CD8-positive, alpha-beta memory T cell (primary cell): ENCODE measurements around the gene TRPM3. TPM values are rescaled to one million over a fixed set of nuclear protein-coding genes. Genes with fewer than 3 reads are reported as not detected.

Source experiments
- CTCF ChIA-PET: fragments of 350-600 bp; sonication (Branson Sonifier 250); formaldehyde crosslinking; loops from one replicate; lab custom pipeline; 2021; ENCODE audit warnings: antibody characterized with exemption; lab: Charles Lee
- POLR2A ChIA-PET: fragments of 350-600 bp; sonication (Branson Sonifier 250); formaldehyde crosslinking; loops from one replicate; lab custom pipeline; 2021; ENCODE audit warnings: antibody characterized with exemption; lab: Charles Lee
- DNase-seq, 5 donors: peaks; one replicate each; pipeline versions ENCODE4 v3.0.0 to v3.0.0-alpha.2; 2020 to 2022; ENCODE audit warnings: mixed read lengths in 1 of 5
- H3K27ac ChIP-seq: one replicate; pipeline ENCODE4 v1.7.0; 2013; ENCODE audit warnings: low read depth, mild to moderate bottlenecking, low read length, moderate library complexity
- H3K27me3 ChIP-seq: 2 replicates; pipeline ENCODE4 v1.7.0; 2013; ENCODE audit warnings: low read length, mild to moderate bottlenecking; ENCODE audit not compliant: insufficient read depth, poor library complexity, severe bottlenecking
- H3K36me3 ChIP-seq: 2 replicates; pipeline ENCODE4 v1.7.0; 2013; ENCODE audit warnings: mild to moderate bottlenecking, low read length, moderate library complexity; ENCODE audit not compliant: insufficient read depth
- H3K4me1 ChIP-seq: 2 replicates; pipeline ENCODE4 v1.7.0; 2013; ENCODE audit warnings: mild to moderate bottlenecking, low read length, moderate library complexity; ENCODE audit not compliant: insufficient read depth
- H3K4me3 ChIP-seq: 2 replicates; pipeline ENCODE4 v1.7.0; 2013; ENCODE audit warnings: mild to moderate bottlenecking, low read length
- H3K9me3 ChIP-seq: 2 replicates; pipeline ENCODE4 v1.7.0; 2013; ENCODE audit warnings: mild to moderate bottlenecking, low read length
- H3K27ac Mint-ChIP-seq, 8 donors: one replicate each; pipeline ENCODE4 v1.8.0; 2020 to 2021; ENCODE audit warnings: mixed read lengths in 8 of 8, mild to moderate bottlenecking in 6 of 8, inconsistent platforms in 3 of 8, moderate library complexity in 3 of 8
- H3K27me3 Mint-ChIP-seq, 2 donors: one replicate each; pipeline ENCODE4 v1.8.0; 2020 to 2021; ENCODE audit warnings: mixed read lengths in 2 of 2, mild to moderate bottlenecking in 1 of 2, moderate library complexity in 1 of 2
- H3K36me3 Mint-ChIP-seq, 3 donors: one replicate each; pipeline ENCODE4 v1.8.0; 2020 to 2021; ENCODE audit warnings: mixed read lengths in 3 of 3, inconsistent platforms in 1 of 3, mild to moderate bottlenecking in 1 of 3
- H3K4me1 Mint-ChIP-seq, 3 donors: one replicate each; pipeline ENCODE4 v1.8.0; 2020 to 2021; ENCODE audit warnings: mixed read lengths in 3 of 3, inconsistent platforms in 1 of 3, mild to moderate bottlenecking in 1 of 3
- H3K4me3 Mint-ChIP-seq, 7 donors: one replicate each; pipeline ENCODE4 v1.8.0; 2020 to 2021; ENCODE audit warnings: mixed read lengths in 7 of 7, mild to moderate bottlenecking in 6 of 7, moderate library complexity in 4 of 7, inconsistent platforms in 2 of 7
- H3K9me3 Mint-ChIP-seq, 5 donors: one replicate each; pipeline ENCODE4 v1.8.0; 2020 to 2022; ENCODE audit warnings: mixed read lengths in 5 of 5, mild to moderate bottlenecking in 3 of 5, moderate library complexity in 2 of 5, inconsistent platforms in 1 of 5
- polyA plus RNA-seq: library from polyadenylated mRNA; unstranded; fragments of 300-500 nt; fragmentation: Illumina TruSeq; gene quantifications from one replicate; pipeline ENCODE4 v1.2.3, GENCODE V29; 2021
- total RNA-seq, 2 experiments: library from RNA; stranded (reverse); gene quantifications; one replicate each; pipeline ENCODE4 v1.2.3, GENCODE V29; 2021

The TRPM3 gene
- total and polyA plus RNA-seq, 3 experiments from 2014 or later = not detected

DNA sequence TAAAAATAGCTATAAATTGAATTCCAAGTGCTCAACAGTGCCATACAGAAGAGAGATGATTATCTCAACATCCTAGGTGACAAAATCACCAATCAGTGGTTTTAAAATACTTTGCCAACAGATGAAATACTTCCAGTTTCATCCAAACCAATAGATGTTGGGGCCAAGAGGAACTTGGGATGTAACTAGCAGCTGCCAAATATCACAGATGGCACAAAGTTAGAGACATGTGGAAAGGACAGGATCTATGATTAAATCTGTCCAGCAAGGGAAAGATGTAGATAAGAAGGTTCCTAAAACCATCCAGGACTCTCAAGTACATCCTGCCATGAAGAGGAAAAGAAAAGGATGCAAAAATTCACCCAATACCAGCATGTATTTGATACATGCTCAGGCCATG lies 23.8 kb downstream of the TRPM3 start:
- peaks cover 0 to 6% of the 10 kb centered on the region in 2 donors for H3K27me3 Mint-ChIP-seq
- H3K36me3 Mint-ChIP-seq = no peaks in the 10 kb centered on the region
- Histone ChIP-seq H3K36me3 (no peaks in the 10 kb centered on the region), H3K4me1 (no peaks in the 10 kb centered on the region), H3K4me3 (no peak overlapping the region), H3K9me3 (no peaks in the 10 kb centered on the region), H3K27ac (no peak overlapping the region), H3K27me3 (no peaks in the 10 kb centered on the region)
- no peak for DNase-seq
- no peaks in the 10 kb centered on the region for H3K4me1 Mint-ChIP-seq
- POLR2A ChIA-PET = no interaction called here
- no peak overlapping the region for H3K4me3 Mint-ChIP-seq
- H3K27ac Mint-ChIP-seq = no peak overlapping the region
- peaks cover 0 to 2% (median 0%) of the 10 kb centered on the region in 5 donors for H3K9me3 Mint-ChIP-seq
- CTCF ChIA-PET = no interaction called here

DNA sequence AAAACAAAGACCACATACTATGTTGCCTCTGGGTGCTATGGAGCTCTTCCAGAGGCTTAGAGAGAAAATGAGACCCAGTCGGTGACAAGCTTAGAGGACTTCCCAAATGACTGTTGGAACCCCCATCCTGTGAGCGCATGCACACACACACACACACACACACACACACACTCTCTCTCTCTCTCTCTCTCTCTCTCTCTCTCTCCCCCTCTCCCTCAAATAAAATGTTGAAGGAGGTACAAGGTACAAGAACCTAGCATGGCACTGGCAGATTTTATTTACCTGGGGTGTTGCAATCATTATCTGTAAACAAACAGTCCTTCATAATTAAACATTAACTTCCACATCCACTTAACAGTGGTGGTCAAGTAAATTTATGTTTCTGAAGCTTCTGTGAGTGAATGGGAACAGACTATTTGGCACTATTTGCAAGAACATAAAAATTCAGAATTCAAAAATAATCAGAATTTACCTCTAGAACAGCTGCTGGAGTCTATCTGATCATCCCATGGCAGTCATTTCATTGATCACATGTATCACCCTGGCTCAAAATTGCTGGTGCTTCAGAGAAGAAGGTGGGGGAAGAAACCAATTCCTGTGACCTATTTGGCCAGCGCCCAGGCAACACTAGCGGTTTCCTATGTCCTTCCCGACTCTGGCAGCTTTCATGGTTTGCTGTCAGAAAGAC lies 24.9 kb downstream of the TRPM3 start:
- no peaks in the 10 kb centered on the region for H3K36me3 ChIP-seq
- ChIA-PET CTCF (no interaction called here), POLR2A (no interaction called here)
- Mint-ChIP-seq H3K36me3 (no peaks in the 10 kb centered on the region), H3K9me3 (peaks cover 0 to 2% (median 0%) of the 10 kb centered on the region in 5 donors), H3K27ac (no peak overlapping the region), H3K4me3 (no peak overlapping the region), H3K4me1 (no peaks in the 10 kb centered on the region), H3K27me3 (peaks cover 0 to 6% of the 10 kb centered on the region in 2 donors)
- no peaks in the 10 kb centered on the region for H3K4me1 ChIP-seq
- DNase-seq = no peak
- no peak overlapping the region for H3K4me3 ChIP-seq
- H3K27ac ChIP-seq = no peak overlapping the region
- H3K9me3 ChIP-seq = no peaks in the 10 kb centered on the region
- H3K27me3 ChIP-seq = no peaks in the 10 kb centered on the region

GRCh38 chr9:71094708-71095251 lies 26.6 kb downstream of the TRPM3 start:
- POLR2A ChIA-PET = no interaction called here
- CTCF ChIA-PET = no interaction called here
- H3K36me3 Mint-ChIP-seq = no peaks in the 10 kb centered on the region
- no peak for DNase-seq
- peaks cover 0 to 4% (median 0%) of the 10 kb centered on the region in 5 donors for H3K9me3 Mint-ChIP-seq
- Histone ChIP-seq H3K27ac (no peak overlapping the region), H3K4me3 (no peak overlapping the region), H3K9me3 (no peaks in the 10 kb centered on the region), H3K27me3 (no peaks in the 10 kb centered on the region), H3K4me1 (no peaks in the 10 kb centered on the region), H3K36me3 (no peaks in the 10 kb centered on the region)
- H3K27me3 Mint-ChIP-seq = peaks cover 0 to 6% of the 10 kb centered on the region in 2 donors
- no peak overlapping the region for H3K27ac Mint-ChIP-seq
- no peak overlapping the region for H3K4me3 Mint-ChIP-seq
- H3K4me1 Mint-ChIP-seq = no peaks in the 10 kb centered on the region

- no peak for DNase-seq
- no peaks in the 10 kb centered on the region for H3K36me3 Mint-ChIP-seq
These were observed 30.5 kb downstream of the TRPM3 start for GRCh38 chr9:71090896-71091295.

DNA sequence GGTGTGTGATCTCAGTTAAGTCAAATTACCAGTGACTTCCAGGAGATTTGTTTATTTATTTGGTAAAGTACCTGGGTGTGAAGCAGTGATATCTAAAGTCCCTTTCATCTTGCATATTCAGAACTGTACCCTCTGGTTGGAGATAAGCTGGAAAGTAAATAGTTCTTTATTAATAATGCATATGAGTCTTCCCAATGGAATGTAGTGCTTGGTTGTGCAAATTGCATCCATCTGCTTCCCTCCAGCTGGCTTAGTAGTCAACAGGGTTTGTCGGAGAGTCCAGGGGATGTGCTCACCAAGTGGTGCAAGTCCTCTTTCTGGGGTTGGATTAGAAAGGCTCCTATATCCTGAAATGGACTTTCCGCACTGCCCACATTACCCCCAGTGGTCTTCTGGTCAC lies 42.0 kb downstream of the TRPM3 start:
- H3K36me3 Mint-ChIP-seq = no peaks in the 10 kb centered on the region
- Histone ChIP-seq H3K27ac (no peak overlapping the region), H3K4me3 (no peak overlapping the region), H3K9me3 (no peaks in the 10 kb centered on the region), H3K36me3 (no peaks in the 10 kb centered on the region), H3K27me3 (no peaks in the 10 kb centered on the region), H3K4me1 (no peaks in the 10 kb centered on the region)
- peaks cover 0 to 3% of the 10 kb centered on the region in 2 donors for H3K27me3 Mint-ChIP-seq
- H3K27ac Mint-ChIP-seq = no peak overlapping the region
- ChIA-PET CTCF (no interaction called here), POLR2A (no interaction called here)
- no peak overlapping the region for H3K4me3 Mint-ChIP-seq
- no peaks in the 10 kb centered on the region for H3K4me1 Mint-ChIP-seq
- DNase-seq = no peak
- peaks cover 0 to 3% (median 0%) of the 10 kb centered on the region in 5 donors for H3K9me3 Mint-ChIP-seq

More at GRCh38 chr9:71090896-71091295, 30.5 kb downstream of the TRPM3 start:
- Mint-ChIP-seq H3K4me3 (no peak overlapping the region), H3K4me1 (no peaks in the 10 kb centered on the region), H3K27me3 (peaks cover 0 to 2% of the 10 kb centered on the region in 2 donors), H3K27ac (no peak overlapping the region), H3K9me3 (peaks cover 0 to 6% (median 0%) of the 10 kb centered on the region in 5 donors)
- Histone ChIP-seq H3K4me3 (no peak overlapping the region), H3K4me1 (no peaks in the 10 kb centered on the region), H3K9me3 (no peaks in the 10 kb centered on the region), H3K27ac (no peak overlapping the region), H3K36me3 (no peaks in the 10 kb centered on the region), H3K27me3 (no peaks in the 10 kb centered on the region)
- ChIA-PET POLR2A (no interaction called here), CTCF (interaction anchor here (1.7 kb wide), 1 partner anchor 11 kb away, joined by 5 read pairs; no protein-coding TSS in a partner anchor)

DNA sequence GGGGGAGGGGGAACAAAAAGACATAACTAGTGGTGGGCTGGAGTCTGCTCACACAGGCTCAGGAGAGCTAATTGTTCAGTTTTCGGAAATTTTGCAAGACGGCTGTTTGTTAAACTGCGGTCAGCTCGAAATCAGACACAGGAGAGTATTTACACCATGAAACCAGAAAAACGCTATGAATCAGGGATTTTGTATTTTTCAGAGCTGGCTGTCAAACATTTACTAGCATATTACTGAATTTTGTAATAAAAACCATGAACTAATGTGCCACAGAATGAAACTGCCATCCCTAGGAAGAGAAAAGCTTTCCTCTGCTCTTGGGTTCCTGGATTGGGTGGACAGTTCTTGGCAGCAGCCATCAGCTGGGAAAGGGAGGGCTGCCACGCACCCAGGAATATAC lies 45.3 kb downstream of the TRPM3 start:
- no peaks in the 10 kb centered on the region for H3K4me1 ChIP-seq
- Mint-ChIP-seq H3K36me3 (no peaks in the 10 kb centered on the region), H3K9me3 (peaks cover 0 to 2% (median 0%) of the 10 kb centered on the region in 5 donors), H3K27ac (no peak overlapping the region), H3K4me3 (no peak overlapping the region), H3K4me1 (no peaks in the 10 kb centered on the region), H3K27me3 (peaks cover 0 to 3% of the 10 kb centered on the region in 2 donors)
- no peaks in the 10 kb centered on the region for H3K36me3 ChIP-seq
- no peak overlapping the region for H3K4me3 ChIP-seq
- H3K27me3 ChIP-seq = no peaks in the 10 kb centered on the region
- DNase-seq = no peak
- POLR2A ChIA-PET = no interaction called here
- no peaks in the 10 kb centered on the region for H3K9me3 ChIP-seq
- H3K27ac ChIP-seq = no peak overlapping the region
- CTCF ChIA-PET = no interaction called here

- Histone ChIP-seq H3K27me3 (no peaks in the 10 kb centered on the region), H3K27ac (no peak overlapping the region), H3K36me3 (no peaks in the 10 kb centered on the region), H3K4me1 (no peaks in the 10 kb centered on the region), H3K9me3 (no peaks in the 10 kb centered on the region), H3K4me3 (no peak overlapping the region)
- H3K27ac Mint-ChIP-seq = no peak overlapping the region
- no peaks in the 10 kb centered on the region for H3K4me1 Mint-ChIP-seq
- peaks cover 0 to 2% (median 0%) of the 10 kb centered on the region in 5 donors for H3K9me3 Mint-ChIP-seq
- peaks cover 0 to 3% of the 10 kb centered on the region in 2 donors for H3K27me3 Mint-ChIP-seq
- H3K36me3 Mint-ChIP-seq = no peaks in the 10 kb centered on the region
- POLR2A ChIA-PET = no interaction called here
- DNase-seq = no peak
- CTCF ChIA-PET = no interaction called here
- no peak overlapping the region for H3K4me3 Mint-ChIP-seq
These were observed 47.9 kb downstream of the TRPM3 start for GRCh38 chr9:71073494-71073893.

DNA sequence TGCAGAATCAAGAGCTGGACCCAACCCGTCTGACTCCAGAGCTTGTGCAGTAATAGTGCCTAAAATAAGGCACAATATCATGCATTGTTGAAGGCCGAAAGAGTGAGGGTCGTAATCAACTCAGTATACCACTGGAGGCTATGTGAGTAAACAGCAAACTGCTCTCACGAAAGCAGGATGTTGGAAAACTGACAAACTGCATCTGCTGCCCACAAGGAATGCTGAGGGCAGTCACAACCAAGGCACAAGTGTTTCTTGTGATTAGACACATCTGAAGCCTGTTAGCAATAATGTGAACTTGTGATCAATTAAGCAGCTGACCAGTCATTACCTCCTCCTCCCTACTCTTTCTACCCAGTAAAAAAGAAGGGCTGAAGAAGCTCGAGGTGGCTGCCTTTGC lies 48.8 kb downstream of the TRPM3 start:
- no peaks in the 10 kb centered on the region for H3K9me3 ChIP-seq
- CTCF ChIA-PET = no interaction called here

More for the DNA sequence above, 48.8 kb downstream of the TRPM3 start:
- POLR2A ChIA-PET = no interaction called here
- Mint-ChIP-seq H3K4me3 (no peak overlapping the region), H3K27me3 (peaks cover 0 to 3% of the 10 kb centered on the region in 2 donors), H3K9me3 (peaks cover 0 to 2% (median 0%) of the 10 kb centered on the region in 5 donors), H3K4me1 (no peaks in the 10 kb centered on the region), H3K36me3 (no peaks in the 10 kb centered on the region), H3K27ac (no peak overlapping the region)
- Histone ChIP-seq H3K4me3 (no peak overlapping the region), H3K27me3 (no peaks in the 10 kb centered on the region), H3K27ac (no peak overlapping the region), H3K36me3 (no peaks in the 10 kb centered on the region), H3K4me1 (no peaks in the 10 kb centered on the region)
- DNase-seq = no peak
